KBM-7 (cell line): ENCODE results near the gene SMARCC1.

Source experiments
- DNase-seq: peaks from one replicate; pipeline ENCODE4 v3.0.0-alpha.2; 2015
- in situ Hi-C: fragments of 300-500 bp; cut with MboI; formaldehyde crosslinking; loops from 2 replicates; pipeline ENCODE4 v1.14.3; 2020; ENCODE audit warnings: low sequenced_read_pairs, low pct_unique_long_range_greater_than_20kb, mixed read lengths

SMARCC1 gene

DNA sequence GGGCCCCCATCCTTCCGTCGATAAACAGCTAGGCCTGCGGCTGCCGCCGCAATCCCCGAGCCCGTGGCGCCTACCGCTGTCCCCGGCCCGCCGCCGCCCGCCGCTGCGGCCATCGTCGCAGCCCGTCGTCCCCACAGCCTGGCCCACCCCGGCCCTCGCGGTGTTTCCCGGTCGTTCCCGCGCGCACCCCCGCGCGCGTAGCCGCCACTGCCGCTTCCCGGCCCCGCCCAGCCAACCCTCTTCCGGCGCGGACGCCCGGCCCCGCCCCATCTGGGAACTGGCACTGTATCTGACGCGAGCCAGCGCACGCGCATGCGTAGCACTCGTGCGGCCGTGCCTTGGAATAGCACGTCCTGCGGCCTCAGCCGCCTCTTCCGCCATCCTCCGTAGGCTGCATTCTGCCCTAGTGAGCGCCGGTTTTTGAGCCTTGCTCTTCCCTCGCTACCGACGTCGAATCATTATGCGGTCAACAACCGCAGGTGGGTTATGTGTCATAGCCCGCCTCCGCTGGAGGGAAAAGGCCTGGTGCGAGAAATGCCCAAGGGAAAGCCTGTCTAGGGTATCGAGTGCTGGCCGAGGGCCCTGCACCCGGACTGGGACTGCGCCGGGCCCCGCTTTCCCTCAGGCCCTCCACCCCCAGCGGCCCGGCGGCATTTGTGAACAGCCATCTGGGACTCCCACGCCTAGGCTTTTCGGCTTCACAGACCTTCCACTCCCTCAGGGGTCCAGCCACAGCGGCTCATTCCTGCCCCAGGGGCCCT lies at the start of gene SMARCC1:
Gene SMARCC1 (minus strand): TSS at position 209 of the 761 bp plus-strand sequence. CDS start 96 bp downstream, at position 113.
- in situ Hi-C loops = no loop called here
- DNase-seq = peak; percentile 95

- in situ Hi-C loops = loop anchor here (25.0 kb wide), 1 partner anchor 333 kb away; no protein-coding TSS in a partner anchor
- DNase-seq = peak; percentile 63
Observed at GRCh38 chr3:47829482-47829881, 47.8 kb upstream of the SMARCC1 start.

DNA sequence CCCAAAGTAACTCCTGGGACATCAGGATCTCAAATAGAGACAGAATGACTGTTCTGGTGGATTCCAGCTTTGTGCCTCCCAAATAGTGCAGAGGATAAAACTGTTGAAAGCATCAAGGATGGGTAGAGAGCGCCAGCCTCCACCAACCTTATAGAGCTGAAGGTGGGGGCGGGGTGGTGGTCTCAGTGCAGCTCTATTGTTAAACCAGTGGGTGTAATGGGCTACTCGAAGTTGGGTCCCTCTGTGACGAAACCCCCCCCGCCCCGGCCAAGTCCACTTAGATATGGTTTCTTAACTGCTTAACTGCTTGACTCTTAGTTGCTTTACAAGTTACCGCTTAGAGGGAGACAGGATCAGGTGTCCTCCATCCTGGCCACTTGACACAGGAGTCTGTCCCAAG lies 43.9 kb upstream of the SMARCC1 start:
- DNase-seq = peak; percentile 16
- in situ Hi-C loops = loop anchor here (25.0 kb wide), 1 partner anchor 337 kb away; no protein-coding TSS in a partner anchor

DNA sequence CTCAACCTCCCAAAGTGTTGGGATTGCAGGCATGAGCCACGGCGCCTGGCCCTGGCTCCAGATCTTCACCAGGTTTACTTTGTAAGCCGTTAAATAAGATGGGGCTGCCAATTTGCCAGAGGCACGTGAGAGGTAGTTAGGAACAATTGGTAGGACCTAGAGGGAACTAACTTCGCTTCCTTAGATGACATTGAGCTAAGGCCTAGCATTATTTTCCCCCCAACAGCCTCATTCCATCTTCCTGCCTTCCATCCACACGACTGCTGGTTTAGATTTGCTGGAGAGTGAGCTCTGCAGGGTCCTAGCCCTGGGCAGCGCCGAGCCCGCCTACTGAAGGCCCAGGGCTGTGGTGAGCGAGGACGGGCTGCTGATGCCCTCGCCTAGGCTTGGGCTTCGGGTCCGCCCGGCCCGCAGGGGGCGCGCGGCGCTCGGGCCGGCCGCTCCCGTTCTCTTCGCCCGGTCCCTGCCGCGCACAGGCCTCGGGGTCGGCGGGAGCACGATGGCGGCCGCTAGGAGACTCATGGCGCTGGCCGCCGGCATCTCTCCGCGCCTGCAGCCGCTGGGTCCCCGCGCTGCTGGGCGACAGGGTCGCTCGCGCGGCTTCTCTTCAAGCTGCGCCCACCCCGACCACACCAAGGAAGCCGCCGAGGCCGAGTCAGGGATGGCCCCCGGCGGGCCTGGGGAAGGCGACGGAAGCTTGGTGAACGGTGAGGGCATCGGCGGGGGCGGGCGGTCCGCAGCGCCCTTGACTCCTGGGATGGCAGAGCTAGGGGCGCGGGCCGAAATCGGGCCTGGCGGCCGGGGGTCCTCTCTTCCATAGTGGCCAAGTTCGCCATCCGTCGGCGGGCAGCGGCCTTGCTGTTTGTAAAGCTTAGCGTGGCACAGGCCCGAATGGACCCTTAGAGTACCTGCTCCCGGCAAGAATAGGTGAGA lies 43.1 kb upstream of the SMARCC1 start:
- in situ Hi-C loops = loop anchor here (25.0 kb wide), 1 partner anchor 337 kb away; no protein-coding TSS in a partner anchor
- DNase-seq = peak; percentile 88

DNA sequence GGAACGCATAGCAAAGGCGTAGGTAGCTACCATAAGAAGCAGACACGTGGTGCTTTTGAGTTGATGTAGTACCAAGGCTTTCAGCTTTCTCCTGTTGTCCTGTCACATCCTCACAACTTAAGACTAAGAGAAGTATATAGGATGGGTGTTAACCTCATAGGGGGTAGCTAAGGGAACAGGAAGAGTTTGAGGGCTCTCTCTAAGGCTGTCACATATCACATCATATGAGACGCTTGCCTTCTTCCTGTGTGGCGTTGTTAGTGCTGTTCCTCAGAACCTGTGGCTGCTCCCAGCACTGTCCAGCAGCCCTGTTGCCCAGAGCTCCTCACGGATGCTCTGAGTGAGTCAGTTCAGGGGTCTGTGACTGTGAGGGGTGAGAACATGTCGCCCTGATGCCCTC lies 35.9 kb upstream of the SMARCC1 start:
- DNase-seq = no peak
- in situ Hi-C loops = no loop called here

DNA sequence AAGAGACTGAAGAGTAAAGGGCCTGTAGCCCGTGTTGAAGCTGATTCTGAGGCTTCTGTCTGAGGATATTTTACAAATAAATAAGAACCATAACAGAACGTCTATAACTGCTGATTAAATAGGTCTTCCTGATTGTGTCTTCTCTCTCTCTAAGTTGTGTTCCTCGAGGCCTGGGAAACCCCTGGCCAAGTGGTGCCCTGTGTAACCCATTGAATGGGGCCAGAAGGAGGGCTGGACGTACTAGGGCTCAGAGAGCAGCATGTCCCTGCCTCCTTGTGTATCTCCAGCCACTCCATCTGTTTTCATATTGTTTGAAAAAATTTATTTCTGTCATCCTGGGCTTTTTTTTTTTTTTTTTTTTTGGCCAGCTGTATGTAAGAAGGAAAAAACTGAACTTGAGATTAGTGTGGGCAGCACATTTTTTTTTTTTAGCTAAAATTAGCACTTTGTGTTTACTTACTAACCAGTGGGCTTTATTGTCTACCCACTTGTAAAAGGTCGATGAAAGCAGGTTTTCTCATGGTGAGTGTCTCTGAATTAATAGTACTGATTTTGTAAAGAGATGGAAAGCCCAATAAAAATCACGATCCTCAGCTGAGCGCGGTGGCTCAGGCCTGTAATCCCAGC lies 32.0 kb upstream of the SMARCC1 start:
- in situ Hi-C loops = no loop called here
- DNase-seq = no peak

GRCh38 chr3:47804577-47804976 lies 22.9 kb upstream of the SMARCC1 start:
- in situ Hi-C loops = no loop called here
- DNase-seq = no peak

GRCh38 chr3:47803480-47804025 lies 21.9 kb upstream of the SMARCC1 start:
- DNase-seq = no peak
- in situ Hi-C loops = no loop called here

DNA sequence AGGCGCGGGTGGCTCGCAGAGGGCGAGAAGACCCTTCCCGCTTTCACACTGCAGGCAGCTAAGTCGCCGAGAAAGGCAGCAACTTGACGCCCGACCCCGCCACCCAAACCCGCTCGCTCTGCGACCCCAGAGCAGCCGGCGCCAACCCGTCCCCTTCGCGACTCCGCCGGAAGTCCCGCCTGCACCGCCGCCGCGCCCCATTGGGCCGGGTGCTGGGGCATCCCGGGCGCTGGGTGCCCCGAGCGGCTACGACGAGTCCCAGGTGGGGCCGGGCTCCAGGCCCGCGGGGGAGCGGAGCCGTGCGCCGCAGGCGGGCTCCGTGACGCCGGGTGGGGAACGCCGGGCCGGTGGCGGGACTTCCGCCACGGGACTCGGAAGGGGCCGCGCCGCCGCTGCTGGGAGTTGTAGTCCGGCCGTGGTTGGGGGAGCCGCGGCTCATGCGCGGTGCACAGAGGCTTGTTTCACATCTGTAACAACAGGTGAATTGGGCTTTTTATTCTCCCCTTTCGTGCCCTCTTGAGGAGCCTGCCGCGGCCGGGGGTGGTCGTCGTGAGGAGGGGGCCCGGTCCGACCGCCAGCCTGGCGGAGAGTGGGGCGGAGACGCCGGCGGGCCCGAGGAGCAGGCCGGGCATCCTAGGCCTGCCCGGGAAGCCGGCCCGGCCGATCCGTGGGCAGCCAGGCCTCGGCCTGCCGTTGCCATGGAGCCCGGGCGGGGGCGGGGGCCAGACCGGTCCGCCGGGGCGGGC lies 21.2 kb upstream of the SMARCC1 start, which contains the start of gene DHX30:
Gene DHX30 (plus strand): TSS at position 405 of the 746 bp plus-strand sequence. CDS start 7,546 bp downstream, outside the sequence.
- in situ Hi-C loops = no loop called here
- DNase-seq = peak; percentile 86

GRCh38 chr3:47799733-47800132 lies 18.0 kb upstream of the SMARCC1 start:
- in situ Hi-C loops = no loop called here

GRCh38 chr3:47794544-47794943 lies 12.9 kb upstream of the SMARCC1 start:
- no peak for DNase-seq
- in situ Hi-C loops = no loop called here

More at GRCh38 chr3:47799733-47800132, 18.0 kb upstream of the SMARCC1 start:
- DNase-seq = peak; percentile 20

GRCh38 chr3:47792699-47793098 lies 11.0 kb upstream of the SMARCC1 start:
- in situ Hi-C loops = no loop called here
- DNase-seq = no peak

DNA sequence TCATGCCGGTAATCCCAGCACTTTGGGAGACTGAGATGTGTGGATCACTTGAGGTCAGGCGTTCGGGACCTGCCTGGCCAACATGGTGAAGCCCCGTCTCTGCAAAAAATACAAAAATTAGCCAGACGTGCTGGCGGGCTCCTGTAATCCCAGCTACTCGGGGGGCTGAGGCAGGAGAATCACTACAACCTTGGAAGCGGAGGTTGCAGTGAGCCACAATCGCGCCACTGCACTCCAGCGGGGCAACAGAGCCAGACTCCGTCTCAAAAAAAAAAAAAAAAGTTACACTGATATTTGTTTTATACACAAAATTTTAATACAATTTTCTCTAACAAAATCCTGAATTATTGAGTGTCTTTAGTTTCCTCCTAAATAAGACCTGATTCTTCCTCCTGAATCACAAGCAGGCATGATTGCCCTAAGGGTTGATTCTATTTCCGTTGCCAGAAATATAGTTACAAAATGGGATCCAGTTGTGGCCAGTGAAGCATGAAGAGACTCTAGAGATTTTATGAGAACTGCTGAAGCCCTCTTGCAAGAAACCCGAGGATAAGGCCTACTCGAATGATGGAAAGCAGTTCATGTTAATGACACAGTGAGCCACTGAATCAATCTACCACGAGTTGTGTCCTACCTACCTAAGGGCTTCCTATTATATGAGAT lies 9.6 kb upstream of the SMARCC1 start:
- DNase-seq = peak; percentile 35
- in situ Hi-C loops = no loop called here

DNA sequence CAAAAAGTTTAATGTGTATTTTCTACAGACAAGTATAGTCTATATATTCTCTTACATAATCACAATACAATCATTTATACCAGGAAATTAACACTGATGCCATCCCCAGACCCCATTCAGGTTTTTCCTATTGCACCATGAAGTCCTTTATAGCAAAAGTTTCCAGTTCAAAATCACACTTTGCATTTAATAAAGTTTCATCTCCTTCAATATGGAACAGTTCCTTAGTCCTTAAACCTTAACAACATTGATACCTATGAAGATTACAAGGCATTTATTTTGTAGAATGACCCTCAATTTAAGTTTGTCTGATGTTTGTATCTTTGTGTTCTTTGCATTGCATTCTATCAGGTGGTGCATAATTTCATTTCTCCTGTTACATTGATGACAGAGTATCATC lies 2.0 kb upstream of the SMARCC1 start:
- no peak for DNase-seq
- in situ Hi-C loops = no loop called here

DNA sequence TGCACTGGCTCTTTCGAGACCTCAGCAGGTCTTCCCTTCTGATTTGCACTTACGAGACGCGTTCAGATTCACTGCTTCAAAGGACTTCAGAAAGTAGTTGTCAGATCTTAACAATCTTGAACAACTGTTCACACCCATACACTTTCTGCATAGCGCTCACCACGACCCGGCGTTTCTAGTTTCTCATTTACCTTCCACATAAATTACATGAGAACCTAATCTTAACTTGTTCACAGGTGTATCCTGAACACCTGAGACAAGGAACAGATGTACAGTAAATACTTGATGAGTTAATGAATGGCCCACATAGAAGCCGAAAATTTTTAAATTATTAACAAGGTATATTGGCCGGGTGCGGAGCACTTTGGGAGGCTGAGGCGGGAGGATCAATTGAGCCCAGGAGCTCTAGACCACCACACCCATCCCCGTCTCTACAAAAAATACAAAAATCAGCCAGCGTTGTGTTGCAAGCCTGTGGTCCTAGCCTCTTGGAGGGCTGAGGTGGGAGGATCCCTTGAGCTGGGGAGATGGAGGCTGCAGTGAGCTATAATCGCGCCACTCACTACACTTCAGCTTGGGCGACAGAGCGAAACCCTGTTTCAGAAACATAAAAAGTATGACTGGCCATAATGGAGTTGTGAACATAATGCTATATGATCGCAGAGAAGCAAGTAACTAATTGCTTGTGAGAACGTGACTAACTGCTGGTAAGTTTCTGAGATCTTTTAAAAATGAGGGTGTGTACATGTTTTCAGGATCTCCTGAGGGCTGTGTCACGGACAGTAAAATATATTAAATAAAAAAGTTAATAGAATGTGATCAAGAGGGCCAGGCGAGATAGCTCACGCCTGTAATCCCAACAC lies 984 bp upstream of the SMARCC1 start:
- in situ Hi-C loops = no loop called here
- peak; percentile 20 for DNase-seq

GRCh38 chr3:47780741-47781684 lies 680 bp downstream of the SMARCC1 start:
- in situ Hi-C loops = no loop called here
- DNase-seq = peak; percentile 65
